H1 (cell line): Measurements from ENCODE around the gene AMOT. TPM values are rescaled to one million over a fixed set of nuclear protein-coding genes. Genes with fewer than 3 reads are reported as not detected.

Source experiments
- CTCF ChIA-PET: fragments of 300-600 bp; sonication (Branson Sonifier 250); formaldehyde crosslinking; loops from one replicate; lab custom pipeline; 2021; ENCODE audit not compliant: partially characterized antibody; lab: Charles Lee
- POLR2A ChIA-PET: fragments of 300-600 bp; sonication (Branson Sonifier 250); formaldehyde crosslinking; loops from one replicate; lab custom pipeline; 2021; ENCODE audit warnings: inconsistent platforms; ENCODE audit not compliant: partially characterized antibody; lab: Charles Lee
- DNase-seq, 2 experiments: peaks; one replicate each; pipeline versions ENCODE4 v3.0.0 to v3.0.0-alpha.2; 2010 to 2022; ENCODE audit warnings: low spot score in 2 of 2, low read depth in 1 of 2, mixed read lengths in 1 of 2
- FAIRE-seq: peaks from 2 replicates; lab custom pipeline; 2011; peaks lifted over from hg19 to GRCh38; lab: Jason Lieb, UNC
- H2AFZ ChIP-seq: 2 replicates; pipeline ENCODE4 v1.8.1; 2012; ENCODE audit warnings: low read length, inconsistent platforms
- H2AK5ac ChIP-seq: 2 replicates; pipeline ENCODE4 v1.6.1; 2013; ENCODE audit warnings: low read depth, low read length
- H2BK120ac ChIP-seq: replicated peaks from 2 replicates; pipeline ENCODE3; 2013; ENCODE audit warnings: low read depth, low read length, inconsistent platforms
- H2BK12ac ChIP-seq: 2 replicates; pipeline ENCODE4 v1.6.1; 2013; ENCODE audit warnings: low read depth, low read length
- H2BK15ac ChIP-seq: 2 replicates; pipeline ENCODE4 v1.6.1; 2013; ENCODE audit warnings: low read length
- H2BK20ac ChIP-seq: 2 replicates; pipeline ENCODE4 v1.6.1; 2013; ENCODE audit warnings: low read length
- H2BK5ac ChIP-seq: 2 replicates; pipeline ENCODE4 v1.6.1; 2013; ENCODE audit warnings: low read depth, low read length
- H3K14ac ChIP-seq: 2 replicates; pipeline ENCODE4 v1.6.1; 2013; ENCODE audit warnings: inconsistent platforms; ENCODE audit not compliant: insufficient read length
- H3K18ac ChIP-seq: 2 replicates; pipeline ENCODE4 v1.6.1; 2013; ENCODE audit warnings: low read length; ENCODE audit errors: extremely low read depth
- H3K23ac ChIP-seq: 2 replicates; pipeline ENCODE4 v1.6.1; 2013; ENCODE audit warnings: inconsistent platforms; ENCODE audit not compliant: insufficient read length
- H3K23me2 ChIP-seq: 2 replicates; pipeline ENCODE4 v1.6.1; 2013; ENCODE audit warnings: low read depth, low read length
- H3K27ac ChIP-seq: 2 replicates; pipeline ENCODE4 v1.6.1; 2011; ENCODE audit warnings: low read depth, low read length, inconsistent platforms
- H3K27me3 ChIP-seq, 4 experiments: replicated peaks in 1 of 4; 1 replicate in 1 of 4; 2 replicates in 3 of 4; pipeline versions ENCODE4 v1.6.1 to v1.8.1; 2011 to 2013; ENCODE audit warnings: low read length in 3 of 4, mild to moderate bottlenecking in 3 of 4, inconsistent platforms in 2 of 4, mixed read lengths in 2 of 4, moderate library complexity in 1 of 4; ENCODE audit not compliant: control insufficient read depth in 3 of 4, insufficient read depth in 3 of 4; ENCODE audit errors: extremely low read depth in 1 of 4
- H3K36me3 ChIP-seq, 4 experiments: 2 replicates each; pipeline versions ENCODE4 v1.6.1 to v1.8.1; 2011 to 2013; ENCODE audit warnings: mild to moderate bottlenecking in 4 of 4, low read length in 3 of 4, moderate library complexity in 2 of 4, control low read depth in 1 of 4, inconsistent platforms in 1 of 4; ENCODE audit not compliant: insufficient read depth in 4 of 4, control insufficient read depth in 2 of 4
- H3K4ac ChIP-seq: replicated peaks from 2 replicates; pipeline ENCODE3; 2013; ENCODE audit warnings: low read length, low read depth, mixed read lengths, inconsistent platforms; ENCODE audit not compliant: insufficient read length
- H3K4me1 ChIP-seq, 4 experiments: replicated peaks in 1 of 4; 1 replicate in 1 of 4; 2 replicates in 3 of 4; pipeline versions ENCODE4 v1.6.1 to v1.8.1; 2011 to 2013; ENCODE audit warnings: low read length in 3 of 4, inconsistent platforms in 2 of 4, mixed read lengths in 1 of 4; ENCODE audit not compliant: insufficient read depth in 4 of 4, control insufficient read depth in 3 of 4
- H3K4me2 ChIP-seq, 2 experiments: 2 replicates each; pipeline versions ENCODE4 v1.6.1 to v1.8.1; 2011 to 2013; ENCODE audit warnings: low read depth in 2 of 2, low read length in 2 of 2, control low read depth in 1 of 2, inconsistent platforms in 1 of 2, mild to moderate bottlenecking in 1 of 2; ENCODE audit not compliant: insufficient read depth in 1 of 2
- H3K4me3 ChIP-seq, 4 experiments: fragments of 200-600, 300-600 bp in 1 of 4; sonication (generic), shearing (Covaris generic), sonication (Bioruptor Twin) in 1 of 4; 2 replicates each; pipeline versions ENCODE4 v1.5.1 to v1.8.1; 2011 to 2016; ENCODE audit warnings: low read length in 4 of 4, low read depth in 3 of 4, control low read depth in 2 of 4, inconsistent platforms in 2 of 4, mild to moderate bottlenecking in 2 of 4, mixed read lengths in 1 of 4, moderate library complexity in 1 of 4; ENCODE audit not compliant: insufficient read depth in 2 of 4; ENCODE audit errors: extremely low read depth in 1 of 4
- H3K56ac ChIP-seq: replicated peaks from 2 replicates; pipeline ENCODE3; 2013; ENCODE audit warnings: low read depth, mild to moderate bottlenecking, mixed read lengths, low read length, inconsistent platforms; ENCODE audit not compliant: insufficient read length
- H3K79me1 ChIP-seq: 2 replicates; pipeline ENCODE4 v1.6.1; 2013; ENCODE audit warnings: low read depth, low read length, control low read depth
- H3K79me2 ChIP-seq, 2 experiments: 2 replicates each; pipeline versions ENCODE4 v1.6.1 to v1.8.1; 2012 to 2013; ENCODE audit warnings: low read length in 2 of 2, mild to moderate bottlenecking in 2 of 2, inconsistent platforms in 1 of 2; ENCODE audit not compliant: insufficient read depth in 2 of 2, control insufficient read depth in 1 of 2
- H3K9ac ChIP-seq, 4 experiments: replicated peaks in 1 of 4; 1 replicate in 1 of 4; 2 replicates in 3 of 4; pipeline versions ENCODE4 v1.6.1 to v1.8.1; 2011 to 2013; ENCODE audit warnings: low read depth in 3 of 4, low read length in 3 of 4, control low read depth in 2 of 4, mild to moderate bottlenecking in 2 of 4, moderate library complexity in 2 of 4, inconsistent platforms in 1 of 4; ENCODE audit errors: extremely low read depth in 1 of 4
- H3K9me3 ChIP-seq, 2 experiments: 2 replicates each; pipeline versions ENCODE4 v1.6.1 to v1.8.1; 2012 to 2013; ENCODE audit warnings: mild to moderate bottlenecking in 2 of 2, moderate library complexity in 2 of 2, control low read depth in 1 of 2, inconsistent platforms in 1 of 2, low read depth in 1 of 2, low read length in 1 of 2, mixed read lengths in 1 of 2; ENCODE audit not compliant: insufficient read depth in 2 of 2
- H4K20me1 ChIP-seq, 2 experiments: replicated peaks in 1 of 2; 2 replicates each; pipeline versions ENCODE3 to v1.8.1; 2011 to 2013; ENCODE audit warnings: inconsistent platforms in 2 of 2, low read length in 2 of 2, mild to moderate bottlenecking in 1 of 2; ENCODE audit not compliant: insufficient read depth in 2 of 2, control insufficient read depth in 1 of 2
- H4K5ac ChIP-seq: 2 replicates; pipeline ENCODE4 v1.6.1; 2013; ENCODE audit warnings: low read length, low read depth, mixed read lengths, inconsistent platforms; ENCODE audit not compliant: insufficient read length
- H4K8ac ChIP-seq: 2 replicates; pipeline ENCODE4 v1.8.0; 2013; ENCODE audit warnings: mild to moderate bottlenecking, moderate library complexity, low read length, inconsistent platforms; ENCODE audit not compliant: insufficient read depth; ENCODE audit errors: extremely low read depth
- H4K91ac ChIP-seq: replicated peaks from 2 replicates; pipeline ENCODE3; 2013; ENCODE audit warnings: low read length, mixed read lengths, inconsistent platforms; ENCODE audit not compliant: insufficient read length
- ATF3 ChIP-seq: IDR thresholded peaks from 2 replicates; pipeline ENCODE4 v1.6.1; 2011; ENCODE audit warnings: low read depth, mild to moderate bottlenecking, low read length; ENCODE audit not compliant: insufficient read depth
- CEBPB ChIP-seq: IDR thresholded peaks from 2 replicates; pipeline ENCODE4 v1.6.1; 2012; ENCODE audit warnings: low read depth, low read length
- CHD1 ChIP-seq: IDR thresholded peaks from 2 replicates; pipeline ENCODE4 v1.6.1; 2012; ENCODE audit warnings: low read depth, low read length, improper control_type of control experiment
- CHD2 ChIP-seq: IDR thresholded peaks from 2 replicates; pipeline ENCODE4 v1.6.1; 2012; ENCODE audit warnings: low read length, improper control_type of control experiment
- CREB1 ChIP-seq: IDR thresholded peaks from 2 replicates; pipeline ENCODE4 v1.6.1; 2012; ENCODE audit warnings: inconsistent platforms
- CTCF ChIP-seq, 3 experiments: IDR thresholded peaks; 1 replicate in 2 of 3; 2 replicates in 1 of 3; pipeline versions ENCODE4 v1.5.1 to v1.6.1; 2011; ENCODE audit warnings: low read length in 3 of 3, mild to moderate bottlenecking in 3 of 3, inconsistent platforms in 2 of 3, low read depth in 1 of 3, moderate library complexity in 1 of 3; ENCODE audit not compliant: insufficient read depth in 1 of 3; ENCODE audit errors: control extremely low read depth in 1 of 3
- EZH2 ChIP-seq: fragments of 200-600 bp; sonication (generic); IDR thresholded peaks from 2 replicates; pipeline ENCODE4 v1.7.1; 2012; ENCODE audit warnings: low read depth, mild to moderate bottlenecking, moderate library complexity, low read length, inconsistent platforms; ENCODE audit not compliant: severe bottlenecking
- KDM1A ChIP-seq: fragments of 200-600, 300-600 bp; sonication (generic); IDR thresholded peaks from 2 replicates; pipeline ENCODE4 v1.7.1; 2016; ENCODE audit warnings: mild to moderate bottlenecking, low read length, borderline replicate concordance
- POLR2A ChIP-seq, 2 experiments: IDR thresholded peaks; 1 replicate in 1 of 2; 2 replicates in 1 of 2; pipeline ENCODE4 v1.6.1; 2011; ENCODE audit warnings: low read depth in 2 of 2, low read length in 2 of 2, mild to moderate bottlenecking in 2 of 2; ENCODE audit errors: control extremely low read depth in 1 of 2
- POLR2AphosphoS5 ChIP-seq: IDR thresholded peaks from 2 replicates; pipeline ENCODE4 v1.6.1; 2011; ENCODE audit warnings: low read depth, low read length
- POU5F1 ChIP-seq: IDR thresholded peaks from 2 replicates; pipeline ENCODE4 v1.6.1; 2011; ENCODE audit warnings: low read depth, mild to moderate bottlenecking, low read length, moderate library complexity
- SRF ChIP-seq: IDR thresholded peaks from 2 replicates; pipeline ENCODE4 v1.6.1; 2011; ENCODE audit warnings: mild to moderate bottlenecking, low read depth, low read length, moderate library complexity
- TCF12 ChIP-seq: IDR thresholded peaks from 2 replicates; pipeline ENCODE4 v1.6.1; 2011; ENCODE audit warnings: low read depth, mild to moderate bottlenecking, low read length
- WGBS, 2 experiments: shearing (Covaris generic) in 1 of 2; methylation state at CpG; one replicate each; pipeline versions ENCODE4 v1.1.6 to v1.1.7; 2013 to 2015; ENCODE audit warnings: low lambda C conversion rate in 2 of 2, mixed read lengths in 2 of 2, inconsistent platforms in 1 of 2, low coverage in 1 of 2, missing lambda C conversion rate in 1 of 2; ENCODE audit not compliant: insufficient replicate concordance in 2 of 2, insufficient coverage in 1 of 2, insufficient read length in 1 of 2; ENCODE audit errors: extremely low coverage in 1 of 2, missing lambda C conversion rate in 1 of 2; 5-methylcytosine and 5-hydroxymethylcytosine counted together
- polyA plus RNA-seq, 7 experiments: library from polyadenylated mRNA; depleted of rRNA in 3 of 7; stranded (reverse) in 5 of 7; unstranded in 2 of 7; fragments of >200 nt in 5 of 7; fragments of 200-250 nt in 2 of 7; gene quantifications; 1 replicate in 5 of 7; 2 replicates in 1 of 7; 4 replicates in 1 of 7; pipeline versions ENCODE4 v1.2.1 to v1.2.3, GENCODE V29; 2011 to 2013; ENCODE audit warnings: missing spikeins in 2 of 7, mixed read lengths in 2 of 7
- total RNA-seq: library from RNA; stranded (reverse); fragmentation: NEBNext Ultra II Directional; extraction: Animal tissue kit (Norgen Biotek cat#: 25700); gene quantifications from 2 replicates; pipeline ENCODE4 v1.2.1, GENCODE V29; 2021

Gene AMOT
- total and polyA plus RNA-seq, 2 of the 8 experiments (the other 6 are each of a cell fraction or from before 2014, with no cell fraction given): 2.3 to 7.1 TPM

GRCh38 chrX:112803060-112803459 is 37.6 kb downstream of the AMOT start:
- Histone ChIP-seq H2AFZ (no peak overlapping the region), H2BK5ac (no peak overlapping the region)
- 83% methylated on average over 3 of the region's 3 CpGs; no CpG with 5 or more reads in 1 of the 2 experiments for WGBS, 2 experiments

More at GRCh38 chrX:112803060-112803459, 37.6 kb downstream of the AMOT start:
- no peak overlapping the region for H3K4me3 ChIP-seq
- no peak overlapping the region for H2BK20ac ChIP-seq
- TF ChIP-seq CHD2 (no peak), POU5F1 (no peak), KDM1A (no peak), POLR2A (IDR thresholded peaks at IDR 0.05; ENCODE audit: control extremely low read depth in 1 of 2, low read depth in 2 of 2, low read length in 2 of 2) (no peak), EZH2 (no peak), CEBPB (no peak), CREB1 (no peak), CHD1 (no peak), SRF (no peak), POLR2AphosphoS5 (no peak), ATF3 (no peak), TCF12 (no peak), CTCF (IDR thresholded peaks at IDR 0.05; ENCODE audit: control extremely low read depth in 1 of 3, insufficient read depth in 1 of 3, low read depth in 1 of 3, low read length in 3 of 3) (no peak)
- TF ChIP-seq, all 59 proteins: peak for 0
- H4K5ac ChIP-seq: no peak overlapping the region
- DNase-seq: no peak
- H4K20me1 ChIP-seq: no peaks in the 10 kb centered on the region
- no peak overlapping the region for H4K91ac ChIP-seq
- no peak for FAIRE-seq
- no peak overlapping the region for H2BK15ac ChIP-seq
- no peaks in the 10 kb centered on the region for H3K9me3 ChIP-seq
- H3K4ac ChIP-seq: no peak overlapping the region
- H2AK5ac ChIP-seq: no peak overlapping the region
- CTCF ChIA-PET: interaction anchor here (0.8 to 1.0 kb wide), 2 partner anchors 14 to 17 kb away, joined by 3 read pairs; no protein-coding TSS in a partner anchor
- no peaks in the 10 kb centered on the region for H3K79me1 ChIP-seq
- no peak overlapping the region for H2BK12ac ChIP-seq
- no peaks in the 10 kb centered on the region for H3K27me3 ChIP-seq
- H3K18ac ChIP-seq: no peak overlapping the region
- H3K23ac ChIP-seq: no peak overlapping the region
- H3K9ac ChIP-seq: no peak overlapping the region
- no peaks in the 10 kb centered on the region for H3K79me2 ChIP-seq
- no peak overlapping the region for H2BK120ac ChIP-seq
- no peak overlapping the region for H3K14ac ChIP-seq
- no peak overlapping the region for H4K8ac ChIP-seq
- no peak overlapping the region for H3K56ac ChIP-seq
- no peaks in the 10 kb centered on the region for H3K36me3 ChIP-seq
- H3K27ac ChIP-seq: no peak overlapping the region
- H3K4me1 ChIP-seq: peaks cover 0 to 2% (median 0%) of the 10 kb centered on the region in 4 experiments; a peak in 1 of 7 replicates
- H3K23me2 ChIP-seq: no peaks in the 10 kb centered on the region
- no peak overlapping the region for H3K4me2 ChIP-seq
- POLR2A ChIA-PET: no interaction called here
